DND-41 (cell line): Measurements from ENCODE around the gene TMEM167A.

ENCODE experiments used
- ATAC-seq: fragments of 200-7000 bp; cut with Tn5 transposase; 3 replicates; pipeline ENCODE4 v1.9.1; 2021; ENCODE audit warnings: low read depth; ENCODE audit not compliant: insufficient read depth
- DNase-seq: peaks from one replicate; pipeline ENCODE4 v3.0.0-alpha.2; 2020
- H2AFZ ChIP-seq: 2 replicates; pipeline ENCODE4 v1.6.0; 2012; ENCODE audit warnings: low read depth, low read length
- H3K27ac ChIP-seq: 2 replicates; pipeline ENCODE4 v1.5.1; 2012; ENCODE audit warnings: low read length, inconsistent platforms
- H3K27me3 ChIP-seq: fragments of 200-600 bp; sonication (generic); 2 replicates; pipeline ENCODE4 v1.6.0; 2012; ENCODE audit warnings: low read length, mild to moderate bottlenecking, inconsistent platforms; ENCODE audit not compliant: insufficient read depth, poor library complexity
- H3K36me3 ChIP-seq: 2 replicates; pipeline ENCODE4 v1.5.1; 2012; ENCODE audit warnings: low read length, inconsistent platforms; ENCODE audit not compliant: insufficient read depth
- H3K4me1 ChIP-seq: 2 replicates; pipeline ENCODE4 v1.5.1; 2012; ENCODE audit warnings: mild to moderate bottlenecking, low read length; ENCODE audit not compliant: insufficient read depth
- H3K4me2 ChIP-seq: 2 replicates; pipeline ENCODE4 v1.6.0; 2012; ENCODE audit warnings: mild to moderate bottlenecking, moderate library complexity, low read length, inconsistent platforms; ENCODE audit not compliant: insufficient read depth
- H3K4me3 ChIP-seq, 2 experiments: fragments of 200-600 bp in 1 of 2; shearing (Covaris generic) in 1 of 2; 2 replicates each; pipeline ENCODE4 v1.5.1; 2012 to 2016; ENCODE audit warnings: inconsistent platforms in 2 of 2, low read length in 2 of 2, mild to moderate bottlenecking in 2 of 2, low read depth in 1 of 2, moderate library complexity in 1 of 2
- H3K79me2 ChIP-seq: 2 replicates; pipeline ENCODE4 v1.6.0; 2012; ENCODE audit warnings: low read length, inconsistent platforms; ENCODE audit not compliant: insufficient read depth
- H3K9ac ChIP-seq: 2 replicates; pipeline ENCODE4 v1.6.0; 2012; ENCODE audit warnings: low read depth, mild to moderate bottlenecking, inconsistent platforms, low read length, moderate library complexity
- H3K9me3 ChIP-seq: 2 replicates; pipeline ENCODE4 v1.5.1; 2012; ENCODE audit warnings: low read length, moderate library complexity, mild to moderate bottlenecking, inconsistent platforms; ENCODE audit not compliant: insufficient read depth, severe bottlenecking
- H4K20me1 ChIP-seq: 2 replicates; pipeline ENCODE4 v1.6.0; 2012; ENCODE audit warnings: low read length; ENCODE audit not compliant: insufficient read depth
- EZH2 ChIP-seq: IDR thresholded peaks from 3 replicates; pipeline ENCODE4 v1.6.1; 2012; ENCODE audit warnings: borderline replicate concordance, low read depth, mild to moderate bottlenecking, moderate library complexity, low read length, inconsistent platforms; ENCODE audit not compliant: severe bottlenecking
- TF ChIP-seq, protein P1 (sequence below): IDR thresholded peaks from 2 replicates; pipeline ENCODE4 v1.5.1; 2012; ENCODE audit warnings: borderline replicate concordance, low read length, moderate library complexity, mild to moderate bottlenecking; ENCODE audit not compliant: poor library complexity, severe bottlenecking; ENCODE audit errors: extremely low read depth

Gene TMEM167A

GRCh38 chr5:83097689-83098231 lies 20.6 kb upstream of the TMEM167A start:
- H3K9me3 ChIP-seq, result peaks cover 13% of the 10 kb centered on the region
- H2AFZ ChIP-seq, result no peak overlapping the region
- no peak overlapping the region for H3K27ac ChIP-seq
- no peak overlapping the region for H3K9ac ChIP-seq
- no peak overlapping the region for H3K4me2 ChIP-seq
- H3K4me1 ChIP-seq, result peaks cover 12% of the 10 kb centered on the region
- no peaks in the 10 kb centered on the region for H3K27me3 ChIP-seq
- H3K36me3 ChIP-seq, result peaks cover 9% of the 10 kb centered on the region
- no peak for TF ChIP-seq EZH2
- H3K79me2 ChIP-seq, result peaks cover 41% of the 10 kb centered on the region
- no peak overlapping the region for H3K4me3 ChIP-seq
- ATAC-seq (no peak), DNase-seq (no peak)
- no peaks in the 10 kb centered on the region for H4K20me1 ChIP-seq

GRCh38 chr5:83096660-83097339 lies 19.6 kb upstream of the TMEM167A start:
- Histone ChIP-seq H3K9me3 (peaks cover 15% of the 10 kb centered on the region), H3K36me3 (peaks cover 9% of the 10 kb centered on the region), H3K9ac (no peak overlapping the region), H4K20me1 (no peaks in the 10 kb centered on the region), H3K27ac (no peak overlapping the region), H2AFZ (no peak overlapping the region), H3K4me3 (no peak overlapping the region), H3K4me2 (no peak overlapping the region), H3K4me1 (peaks cover 14% of the 10 kb centered on the region), H3K27me3 (no peaks in the 10 kb centered on the region), H3K79me2 (peaks cover 41% of the 10 kb centered on the region)
- no peak for DNase-seq
- no peak for ATAC-seq
- TF ChIP-seq EZH2, result no peak
- TF ChIP-seq, protein P1, sequence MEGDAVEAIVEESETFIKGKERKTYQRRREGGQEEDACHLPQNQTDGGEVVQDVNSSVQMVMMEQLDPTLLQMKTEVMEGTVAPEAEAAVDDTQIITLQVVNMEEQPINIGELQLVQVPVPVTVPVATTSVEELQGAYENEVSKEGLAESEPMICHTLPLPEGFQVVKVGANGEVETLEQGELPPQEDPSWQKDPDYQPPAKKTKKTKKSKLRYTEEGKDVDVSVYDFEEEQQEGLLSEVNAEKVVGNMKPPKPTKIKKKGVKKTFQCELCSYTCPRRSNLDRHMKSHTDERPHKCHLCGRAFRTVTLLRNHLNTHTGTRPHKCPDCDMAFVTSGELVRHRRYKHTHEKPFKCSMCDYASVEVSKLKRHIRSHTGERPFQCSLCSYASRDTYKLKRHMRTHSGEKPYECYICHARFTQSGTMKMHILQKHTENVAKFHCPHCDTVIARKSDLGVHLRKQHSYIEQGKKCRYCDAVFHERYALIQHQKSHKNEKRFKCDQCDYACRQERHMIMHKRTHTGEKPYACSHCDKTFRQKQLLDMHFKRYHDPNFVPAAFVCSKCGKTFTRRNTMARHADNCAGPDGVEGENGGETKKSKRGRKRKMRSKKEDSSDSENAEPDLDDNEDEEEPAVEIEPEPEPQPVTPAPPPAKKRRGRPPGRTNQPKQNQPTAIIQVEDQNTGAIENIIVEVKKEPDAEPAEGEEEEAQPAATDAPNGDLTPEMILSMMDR, result no peak

DNA sequence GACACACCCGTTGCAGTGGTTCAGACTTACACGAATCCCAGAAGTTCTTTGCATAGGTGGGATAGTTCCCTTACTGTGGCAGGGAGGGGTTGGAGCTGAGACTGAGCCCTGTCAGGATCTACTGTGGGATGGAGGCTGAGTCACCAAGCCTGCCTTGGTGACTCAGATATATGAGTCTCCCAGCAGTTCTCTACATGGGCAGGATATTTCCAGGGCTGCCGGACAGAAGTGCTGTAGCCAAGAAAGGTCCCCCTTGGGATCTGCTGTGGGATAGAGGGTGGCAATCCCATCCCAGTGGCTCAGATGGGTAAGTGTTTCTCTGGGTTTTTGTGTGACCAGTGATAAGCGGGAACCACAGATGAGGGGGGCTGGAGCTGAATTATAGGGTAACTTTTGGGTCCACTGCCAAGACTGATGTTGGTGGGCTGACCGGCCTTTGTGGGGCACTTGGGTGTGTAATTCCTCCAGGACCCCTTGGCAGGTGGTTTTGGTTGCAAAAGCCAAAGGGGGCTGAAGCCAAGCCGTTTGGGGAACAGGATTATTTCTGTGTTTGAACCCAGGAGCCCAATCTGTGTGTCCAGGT lies 18.9 kb upstream of the TMEM167A start:
- DNase-seq, result no peak
- peaks cover 22% of the 10 kb centered on the region for H3K4me1 ChIP-seq
- no peak overlapping the region for H3K9ac ChIP-seq
- peaks cover 15% of the 10 kb centered on the region for H3K9me3 ChIP-seq
- H3K4me3 ChIP-seq, result no peak overlapping the region
- H3K4me2 ChIP-seq, result no peak overlapping the region
- H4K20me1 ChIP-seq, result no peaks in the 10 kb centered on the region
- H2AFZ ChIP-seq, result no peak overlapping the region
- H3K36me3 ChIP-seq, result peaks cover 9% of the 10 kb centered on the region
- H3K79me2 ChIP-seq, result peaks cover 45% of the 10 kb centered on the region
- H3K27me3 ChIP-seq, result no peaks in the 10 kb centered on the region
- H3K27ac ChIP-seq, result no peak overlapping the region
- ATAC-seq, result no peak
- TF ChIP-seq EZH2, result no peak
- TF ChIP-seq, protein P1, result no peak

DNA sequence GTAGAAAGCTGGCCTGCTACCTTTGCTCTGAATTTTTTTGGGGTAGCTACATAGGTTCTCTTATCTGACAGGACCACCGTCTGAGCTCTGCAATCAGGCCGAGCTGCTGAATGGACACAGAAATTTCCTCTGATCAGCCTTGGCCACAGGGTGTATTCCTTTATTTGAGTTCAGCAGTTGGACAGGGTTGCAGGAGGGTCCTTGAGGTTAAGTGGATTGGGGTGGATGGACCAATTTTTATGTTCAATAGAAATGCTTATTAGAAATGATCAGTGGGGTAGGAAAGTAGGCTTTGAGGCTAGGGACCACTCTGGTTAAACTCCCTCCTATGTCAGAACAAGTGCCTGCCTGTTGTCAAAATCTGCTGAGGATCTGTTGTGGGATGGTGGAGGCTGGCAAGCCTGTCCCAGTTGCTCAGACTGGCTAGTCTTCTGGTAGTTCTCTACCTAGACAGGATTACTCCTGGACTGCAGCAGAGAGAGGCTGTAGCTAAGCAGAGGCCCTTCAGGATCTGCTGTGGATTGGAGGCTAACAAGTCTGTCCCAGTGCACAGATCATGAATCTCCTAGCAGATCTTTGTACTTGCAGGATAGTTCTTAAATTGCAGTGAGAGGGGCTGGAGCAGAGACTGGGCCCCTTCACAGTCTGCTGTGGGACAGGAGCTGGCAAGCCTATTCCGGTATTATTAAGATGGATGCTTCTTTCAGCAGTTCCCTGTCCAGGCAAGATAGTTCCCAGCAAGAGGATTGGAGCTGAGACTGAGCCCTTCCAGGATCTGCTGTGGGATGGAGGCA lies 18.2 kb upstream of the TMEM167A start:
- H3K4me1 ChIP-seq, result peaks cover 24% of the 10 kb centered on the region
- no peak for DNase-seq
- no peak overlapping the region for H3K27ac ChIP-seq
- no peak for ATAC-seq
- H3K36me3 ChIP-seq, result peaks cover 9% of the 10 kb centered on the region
- H3K4me3 ChIP-seq, result no peak overlapping the region
- no peak overlapping the region for H3K4me2 ChIP-seq
- H3K79me2 ChIP-seq, result peaks cover 48% of the 10 kb centered on the region
- H4K20me1 ChIP-seq, result no peaks in the 10 kb centered on the region
- no peaks in the 10 kb centered on the region for H3K27me3 ChIP-seq
- no peak overlapping the region for H3K9ac ChIP-seq
- peaks cover 15% of the 10 kb centered on the region for H3K9me3 ChIP-seq
- TF ChIP-seq, protein P1, result no peak
- TF ChIP-seq EZH2, result no peak
- no peak overlapping the region for H2AFZ ChIP-seq
